Mucosa of gallbladder (tissue), 1 donor: ENCODE measurements around the gene GTF2A1. TPM values are rescaled to one million over a fixed set of nuclear protein-coding genes. Genes with fewer than 3 reads are reported as not detected.

ENCODE experiments used
- DNase-seq: peaks from one replicate; pipeline ENCODE4 v3.0.0-alpha.2; 2020; ENCODE audit warnings: low spot score
- total RNA-seq: library from RNA; stranded (reverse); gene quantifications from one replicate; pipeline ENCODE4 v1.2.1, GENCODE V29; 2021
- donor health status: DM: no; HTN: no; CAD: no.

GTF2A1 gene
- total RNA-seq, 1 donor from 2014 or later: 23.3 TPM

DNA sequence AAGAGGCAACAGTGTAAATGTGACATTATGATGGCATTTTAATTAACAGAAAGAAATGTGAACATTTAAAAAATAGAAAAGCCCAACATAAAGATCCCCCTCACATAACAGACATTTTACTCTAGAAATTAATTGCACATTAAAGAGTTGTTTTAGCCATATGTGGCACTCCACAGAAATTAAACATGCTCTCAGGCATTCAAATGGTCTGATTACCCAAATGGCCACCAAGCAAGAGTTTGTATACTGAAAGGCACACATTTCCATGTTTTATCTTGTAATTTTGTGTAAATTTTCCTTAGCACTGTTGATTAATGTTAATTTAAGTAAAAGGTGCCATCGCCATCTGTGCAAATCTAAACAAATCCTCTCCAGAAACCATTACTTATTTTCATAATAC, 43.5 kb downstream of the GTF2A1 start:
- no peak for DNase-seq

DNA sequence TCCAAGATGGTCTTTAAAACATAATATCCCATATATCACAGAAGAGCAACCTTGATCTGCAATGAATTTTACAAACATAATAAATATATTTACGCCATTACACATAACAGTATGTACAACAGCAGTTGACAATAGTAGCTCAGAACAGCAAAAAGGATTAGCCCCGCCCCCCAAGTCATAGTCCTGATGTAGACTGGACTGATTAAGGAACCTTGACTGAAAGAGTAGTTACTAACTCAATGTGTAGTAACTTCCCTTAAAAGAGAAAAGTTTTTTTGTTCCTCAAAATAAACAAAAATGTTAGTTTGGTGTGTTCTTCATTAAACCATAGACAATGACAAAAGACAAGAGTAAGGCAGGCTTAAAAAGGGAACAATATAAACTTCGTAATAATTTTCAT, 44.5 kb downstream of the GTF2A1 start:
- no peak for DNase-seq

DNA sequence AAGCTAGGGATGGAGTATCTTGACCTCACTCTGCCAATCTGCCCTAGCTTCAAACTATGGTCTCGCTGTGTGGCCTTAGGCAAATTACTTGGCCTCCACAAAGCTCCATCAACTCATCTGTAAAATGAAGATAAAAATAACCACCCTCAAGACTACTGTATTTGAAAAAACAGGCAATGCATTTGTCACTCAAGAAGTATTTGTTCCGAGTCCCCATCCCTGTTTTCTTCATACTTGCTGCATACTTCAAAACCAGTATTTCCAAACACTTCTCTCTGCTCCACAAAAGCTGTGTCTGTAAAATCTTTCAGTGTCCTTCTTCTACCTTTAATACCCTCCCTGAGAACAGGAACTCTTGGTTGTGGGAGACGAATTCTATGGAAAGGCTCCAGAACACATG, 47.9 kb downstream of the GTF2A1 start:
- DNase-seq: no peak

DNA sequence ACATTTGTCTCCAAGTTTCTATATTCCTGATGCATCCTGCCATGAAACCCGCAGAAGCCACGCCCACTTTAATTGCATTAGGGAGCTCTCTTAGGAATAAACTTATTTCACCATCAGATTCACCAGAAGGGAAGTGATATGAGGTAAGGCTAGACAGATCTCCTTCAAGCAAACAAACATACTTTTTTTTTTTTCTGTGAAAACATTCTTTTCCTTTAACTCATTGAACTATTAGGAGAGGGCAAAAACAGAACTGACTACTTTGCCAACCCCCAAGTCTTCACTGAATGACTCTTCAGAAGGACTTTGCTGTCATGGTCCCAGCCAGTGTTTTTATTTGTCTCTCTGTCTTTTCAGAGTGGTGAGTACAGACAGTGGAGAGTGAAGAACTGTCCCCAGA, 48.4 kb downstream of the GTF2A1 start:
- no peak for DNase-seq

DNA sequence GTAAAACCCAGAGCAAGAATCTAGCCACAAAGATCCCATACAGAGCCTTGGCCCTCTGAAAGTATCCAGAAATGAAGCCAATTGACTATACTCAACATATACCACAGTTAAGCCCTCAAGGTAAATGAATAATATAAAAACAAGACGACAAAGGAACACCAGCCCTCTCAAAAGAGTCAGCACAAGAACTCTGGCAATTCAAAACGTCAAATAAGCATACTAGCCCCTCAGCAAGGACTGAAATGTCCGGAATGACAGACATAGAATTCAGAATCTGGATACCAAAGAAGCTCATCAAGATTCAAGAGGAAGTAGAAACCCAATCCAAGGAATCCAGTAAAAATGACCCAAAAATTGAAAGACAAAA, 49.9 kb downstream of the GTF2A1 start:
- DNase-seq: no peak

DNA sequence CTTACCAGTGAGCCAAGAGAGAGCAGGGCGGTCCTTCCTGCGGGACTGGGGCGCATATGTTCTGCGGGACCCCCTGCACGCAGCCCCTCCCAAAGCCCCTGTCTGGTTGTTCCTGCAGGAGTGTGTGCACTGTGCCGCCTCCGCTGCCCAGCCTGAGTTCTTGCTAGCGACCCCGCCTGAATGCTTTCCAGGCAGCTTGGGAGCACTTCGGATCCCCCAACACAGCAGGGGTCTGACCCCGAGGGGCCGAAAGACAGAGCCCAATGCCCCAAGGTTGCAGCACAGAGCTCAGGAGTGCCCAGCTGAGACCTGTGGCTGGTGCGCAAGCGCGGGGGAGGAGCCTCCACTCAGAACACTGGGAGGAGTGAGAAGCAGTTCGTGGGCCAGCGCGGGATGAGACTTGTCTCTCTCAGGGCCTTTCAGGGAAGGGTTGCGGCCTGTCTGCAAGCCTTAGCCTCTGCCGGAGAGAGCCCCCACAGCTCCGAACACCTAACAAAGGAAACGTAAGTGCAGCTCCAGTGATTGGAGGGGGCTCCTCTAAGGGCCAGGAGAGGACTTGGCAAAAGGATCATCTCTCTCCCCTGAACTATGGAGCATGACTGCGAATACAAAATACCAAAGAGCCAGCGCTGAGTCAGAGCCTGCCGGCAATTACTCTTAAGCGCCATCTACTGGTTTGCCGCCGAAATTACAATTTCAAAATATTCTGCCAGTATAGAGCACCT, 50.5 kb downstream of the GTF2A1 start:
- peak; percentile 92 for DNase-seq

DNA sequence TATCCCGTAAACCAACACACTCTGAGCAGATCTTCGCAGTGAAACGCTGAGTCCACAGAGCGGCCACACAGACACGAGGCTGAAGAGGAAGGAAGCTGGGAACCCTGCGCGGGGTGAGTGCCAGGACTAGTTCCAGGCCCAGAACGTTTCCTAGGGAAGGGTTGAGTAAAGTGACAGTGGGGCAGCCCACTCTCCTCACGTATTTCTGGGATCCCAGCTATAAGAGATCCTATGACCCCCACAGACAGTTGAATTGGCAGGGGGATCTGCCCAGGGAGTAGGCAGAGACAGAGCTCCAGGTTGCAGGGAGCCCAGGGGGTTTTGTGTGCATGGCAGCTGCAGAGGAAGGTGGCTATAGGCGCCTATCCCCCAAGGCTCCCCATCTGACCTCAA, 51.1 kb downstream of the GTF2A1 start:
- DNase-seq: peak; percentile 55

DNA sequence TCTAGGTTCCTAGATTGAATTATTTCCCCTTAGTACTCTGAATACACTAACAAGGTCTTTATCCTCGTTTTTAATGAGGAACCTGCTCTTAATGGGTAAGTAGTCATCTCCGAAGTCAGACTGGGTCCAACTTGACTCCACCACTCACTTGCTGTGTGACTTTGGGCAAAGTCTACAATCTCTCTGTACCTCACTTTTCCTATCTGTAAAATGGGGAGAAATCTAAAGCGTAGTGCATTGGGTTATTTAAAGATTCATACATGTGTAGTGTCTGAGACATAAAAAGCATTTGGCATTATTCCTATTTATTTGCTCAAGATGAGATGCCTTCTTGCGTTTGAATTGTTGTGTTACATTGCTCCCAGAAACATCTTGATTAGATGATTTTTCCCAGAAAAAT, 51.5 kb downstream of the GTF2A1 start:
- DNase-seq: no peak

DNA sequence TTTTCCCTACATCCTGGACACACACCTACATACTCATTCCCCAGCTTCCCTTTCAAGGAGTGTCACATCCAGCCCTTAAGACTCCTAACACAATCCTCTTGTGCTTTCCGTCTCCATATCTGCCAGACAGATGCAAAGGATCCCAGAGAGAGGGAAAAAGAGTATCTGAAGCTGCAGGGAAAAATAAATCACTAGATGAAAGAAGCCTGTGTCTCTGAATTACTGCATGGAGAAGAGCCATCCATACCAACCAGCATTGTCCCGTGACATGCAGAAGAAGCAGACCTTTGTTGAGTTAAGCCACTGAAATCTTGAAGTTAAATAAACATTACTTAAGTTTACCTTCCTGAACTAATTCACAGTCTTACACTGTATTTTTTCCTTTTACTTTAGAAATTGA, 54.6 kb downstream of the GTF2A1 start:
- no peak for DNase-seq

DNA sequence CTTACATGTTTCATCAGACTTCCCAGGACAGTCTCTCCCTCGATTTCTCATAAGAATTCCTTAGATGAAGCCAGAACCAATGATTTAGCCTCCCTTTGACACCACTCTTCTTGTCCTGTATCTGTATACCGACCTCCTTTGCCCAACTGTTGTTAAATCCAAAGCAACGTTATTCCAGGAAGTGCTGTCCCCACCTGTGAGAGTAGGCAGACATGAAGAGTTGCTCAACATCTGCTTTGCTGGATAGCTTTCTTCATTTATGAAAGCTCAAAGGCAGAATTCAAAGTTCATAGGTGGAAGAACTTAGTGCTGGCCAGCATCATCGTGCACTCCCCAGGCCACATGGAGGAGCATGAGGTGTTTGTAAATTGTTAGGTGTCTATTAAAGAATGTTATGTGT, 55.6 kb downstream of the GTF2A1 start:
- DNase-seq: no peak

DNA sequence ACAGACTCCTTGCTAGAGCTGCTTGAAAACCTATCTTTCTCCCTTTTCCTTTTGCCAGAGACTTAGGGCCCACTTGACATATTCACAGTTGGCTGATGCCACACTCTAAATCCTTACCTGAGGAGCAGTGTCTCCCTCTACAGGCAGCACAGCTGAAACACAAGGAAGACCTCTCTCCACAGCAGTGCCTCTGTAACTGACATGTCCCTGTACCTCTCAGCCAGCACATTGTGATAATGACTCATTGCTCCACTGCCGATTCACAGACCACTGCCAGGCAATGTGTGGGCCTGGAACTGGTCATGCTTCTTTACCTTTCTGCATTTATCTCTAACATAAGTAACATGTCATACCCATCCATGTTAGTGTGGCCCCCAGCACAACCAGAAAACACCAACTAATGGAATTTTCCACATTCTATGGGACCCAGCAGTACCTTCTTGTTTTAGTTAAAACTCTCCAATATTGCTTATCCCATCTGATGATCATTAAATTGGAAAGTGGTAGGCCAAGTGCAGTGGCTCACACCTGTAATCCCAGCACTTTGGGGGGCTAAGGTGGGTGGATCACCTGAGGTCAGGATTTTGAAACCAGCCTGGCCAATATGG, 56.5 kb downstream of the GTF2A1 start:
- peak; percentile 63 for DNase-seq

DNA sequence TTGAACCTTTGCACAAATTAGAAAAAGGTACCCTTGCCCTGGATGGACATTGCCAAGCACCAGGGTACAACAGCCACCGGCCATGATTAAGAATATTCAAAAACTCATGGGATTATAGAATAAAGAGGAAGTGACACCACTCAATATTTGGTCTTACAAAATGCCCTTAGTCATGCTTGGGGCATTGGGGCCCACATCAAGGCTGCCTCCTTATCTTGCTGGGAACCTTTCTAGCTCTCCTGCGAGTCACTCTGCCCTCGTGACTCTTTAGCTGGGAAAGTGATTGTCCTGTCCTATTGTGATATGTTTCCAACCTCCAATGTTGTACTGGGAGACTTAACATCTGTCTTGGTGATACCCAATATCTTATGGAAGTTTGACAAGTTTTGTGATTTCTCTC, 57.8 kb downstream of the GTF2A1 start:
- DNase-seq: no peak

DNA sequence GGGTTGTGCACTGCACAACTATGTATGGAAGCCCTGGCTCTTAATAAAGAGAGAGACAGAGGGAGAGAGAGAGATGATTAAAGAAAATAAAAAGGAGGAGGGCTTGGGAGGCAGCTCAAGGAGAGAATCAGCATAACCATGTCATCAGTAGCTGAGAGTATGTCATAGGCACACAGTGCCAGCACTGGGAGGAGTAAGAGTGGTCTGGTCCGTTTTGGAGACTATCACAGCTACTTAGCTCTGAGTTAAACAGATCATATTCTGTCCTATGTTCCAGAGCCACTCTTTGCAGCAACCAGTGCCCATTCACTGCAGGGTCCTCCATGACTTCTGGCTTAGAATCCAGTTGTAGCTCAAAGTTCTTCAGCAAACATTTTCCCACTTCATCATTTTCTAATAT, 59.0 kb downstream of the GTF2A1 start:
- no peak for DNase-seq

DNA sequence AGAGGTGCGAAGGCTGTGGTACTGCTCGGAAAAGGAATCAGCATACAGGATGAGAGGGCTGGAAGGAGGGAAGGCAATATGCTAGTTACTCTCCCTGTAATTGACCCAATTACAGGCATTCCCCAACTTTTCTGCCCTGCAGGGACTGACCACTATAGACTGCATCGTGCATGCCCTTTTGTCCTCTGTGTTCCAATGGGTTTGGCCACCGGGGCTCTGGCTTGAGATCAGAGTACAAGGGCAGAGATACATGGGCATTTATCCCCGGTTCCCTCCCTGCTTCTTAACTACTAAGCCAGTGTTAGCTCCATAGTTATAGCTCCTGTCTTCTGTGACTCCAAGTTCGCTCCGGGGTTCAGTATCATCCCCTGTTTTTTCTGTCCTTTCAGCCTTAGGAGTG, 59.7 kb downstream of the GTF2A1 start:
- no peak for DNase-seq

DNA sequence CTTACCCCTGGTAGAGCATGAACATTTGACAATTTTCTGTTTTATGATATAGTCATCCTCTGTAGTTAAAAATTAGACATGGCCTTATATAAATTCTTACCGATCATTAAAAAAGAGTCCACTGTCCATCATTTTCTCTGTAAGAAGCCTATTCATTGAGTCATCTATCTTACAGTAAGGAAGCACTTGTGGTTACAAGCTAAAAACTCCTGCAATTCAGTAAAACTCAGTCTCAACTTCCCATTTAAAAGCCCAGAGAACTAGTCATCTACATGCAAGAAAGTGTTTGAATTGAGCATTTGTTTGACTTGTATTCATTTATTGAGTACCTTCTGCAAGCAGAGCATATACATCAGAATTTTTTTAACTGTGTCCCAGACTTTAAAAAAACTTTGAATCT, 63.3 kb downstream of the GTF2A1 start:
- DNase-seq: no peak

DNA sequence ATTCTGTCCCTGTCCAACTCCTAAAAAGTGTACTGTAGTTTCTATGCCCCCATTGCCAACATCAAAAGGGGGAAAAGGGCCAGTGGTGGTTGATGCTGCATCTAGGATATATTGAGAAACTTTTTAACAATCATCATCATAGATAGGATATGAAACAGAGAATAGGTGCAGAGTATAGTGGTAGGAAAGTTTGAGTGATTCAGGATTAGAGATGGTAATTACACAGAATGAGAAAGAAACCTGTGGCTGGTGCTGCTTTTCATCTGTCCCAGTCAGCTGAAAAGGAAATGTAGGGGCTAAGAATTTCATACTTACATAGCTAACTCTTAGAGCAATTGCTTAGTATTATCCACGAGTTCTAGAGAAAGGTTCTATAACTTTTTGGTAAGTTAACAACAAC, 67.6 kb downstream of the GTF2A1 start:
- DNase-seq: no peak

DNA sequence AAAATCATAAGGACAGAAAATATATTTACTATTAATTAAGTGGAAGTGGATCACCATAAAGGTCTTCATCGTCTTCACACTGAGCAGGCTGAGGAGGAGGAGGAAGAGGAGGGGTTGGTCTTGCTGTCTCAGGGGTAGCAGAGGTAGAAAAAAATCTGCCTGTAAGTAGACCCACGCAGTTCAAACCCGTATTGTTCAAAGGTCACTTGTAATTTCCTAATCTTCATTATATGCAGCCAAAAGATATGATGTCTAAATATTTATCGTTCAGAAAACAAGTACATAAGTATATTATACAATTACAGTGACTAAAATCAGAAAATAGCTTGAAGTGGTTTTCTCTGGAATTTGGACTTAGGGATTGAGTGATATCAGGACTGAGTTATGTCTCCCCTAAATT, 72.1 kb downstream of the GTF2A1 start:
- DNase-seq: no peak

DNA sequence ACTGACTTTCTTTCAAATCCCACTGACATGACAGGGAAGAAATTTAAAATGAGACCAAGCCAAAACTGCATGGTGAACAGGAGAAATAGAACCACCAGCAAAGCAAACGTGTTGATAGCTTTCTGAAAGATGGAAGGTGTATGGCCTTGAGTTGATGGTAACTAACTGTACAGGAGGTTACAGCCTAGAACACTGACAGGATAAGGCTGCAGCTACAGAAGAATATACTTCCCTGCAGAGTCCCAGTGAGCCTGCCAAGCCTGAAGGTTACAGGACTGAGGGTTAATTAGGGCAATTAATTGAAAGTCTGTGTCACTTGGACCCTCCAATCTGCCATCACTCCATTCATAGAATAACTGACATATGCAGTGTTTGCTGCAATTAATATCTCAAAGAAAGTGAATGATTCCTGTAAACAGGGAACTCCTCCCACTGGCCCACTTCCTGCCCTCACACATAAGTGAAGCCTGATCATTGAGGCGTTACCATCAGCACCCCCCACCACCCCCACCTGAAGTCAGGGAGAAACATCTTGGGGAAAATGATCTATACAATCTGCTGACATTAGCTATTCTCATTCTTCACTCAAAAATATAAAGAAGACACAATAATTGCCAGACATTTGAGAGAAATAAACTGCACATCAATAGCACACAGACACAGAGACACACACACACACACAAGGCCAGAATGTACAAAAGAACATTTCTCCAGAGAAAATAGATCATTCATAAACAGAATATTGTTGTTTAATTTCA, 73.4 kb downstream of the GTF2A1 start:
- DNase-seq: no peak

DNA sequence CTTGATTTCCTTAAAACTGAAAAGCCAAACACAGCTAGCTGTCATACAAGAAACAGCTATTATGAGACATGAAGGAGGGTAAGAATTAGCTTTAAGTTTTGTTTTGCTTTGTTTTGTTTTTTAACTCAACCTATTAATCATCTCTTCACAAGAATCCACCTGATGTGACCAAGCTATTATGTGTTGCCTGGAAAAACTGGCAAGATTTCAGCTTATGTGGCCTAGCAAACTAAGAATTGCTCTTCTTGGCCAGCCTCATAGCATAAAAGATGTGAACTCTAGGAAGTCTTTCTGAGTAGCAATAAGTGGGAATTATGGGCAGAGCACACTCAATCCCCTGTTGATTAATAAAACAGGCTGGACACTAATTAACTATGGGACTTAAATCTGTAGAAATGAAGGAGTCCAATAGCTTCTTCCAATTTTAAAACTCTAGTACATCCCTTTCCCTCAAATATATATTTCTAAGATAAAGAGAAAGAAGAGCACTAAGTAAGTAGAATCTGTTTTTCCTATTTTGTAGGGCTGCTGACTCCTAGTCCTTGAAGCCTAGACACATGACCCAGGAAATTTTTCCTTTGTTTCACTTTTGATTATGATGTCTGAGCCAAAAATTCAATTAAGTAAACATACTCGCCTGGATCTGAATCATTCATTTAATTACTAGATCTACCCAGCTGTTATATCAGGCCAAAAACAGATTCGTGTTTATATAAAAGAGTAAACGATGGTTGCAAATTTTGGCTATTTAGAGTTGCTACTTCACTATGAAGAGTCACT, 75.7 kb downstream of the GTF2A1 start:
- DNase-seq: no peak

DNA sequence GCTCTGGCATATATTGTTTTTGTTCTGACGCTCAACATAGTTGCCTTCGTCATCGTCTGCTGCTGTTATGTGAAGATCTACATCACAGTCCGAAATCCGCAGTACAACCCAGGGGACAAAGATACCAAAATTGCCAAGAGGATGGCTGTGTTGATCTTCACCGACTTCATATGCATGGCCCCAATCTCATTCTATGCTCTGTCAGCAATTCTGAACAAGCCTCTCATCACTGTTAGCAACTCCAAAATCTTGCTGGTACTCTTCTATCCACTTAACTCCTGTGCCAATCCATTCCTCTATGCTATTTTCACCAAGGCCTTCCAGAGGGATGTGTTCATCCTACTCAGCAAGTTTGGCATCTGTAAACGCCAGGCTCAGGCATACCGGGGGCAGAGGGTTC, 77.0 kb downstream of the GTF2A1 start:
- no peak for DNase-seq

DNA sequence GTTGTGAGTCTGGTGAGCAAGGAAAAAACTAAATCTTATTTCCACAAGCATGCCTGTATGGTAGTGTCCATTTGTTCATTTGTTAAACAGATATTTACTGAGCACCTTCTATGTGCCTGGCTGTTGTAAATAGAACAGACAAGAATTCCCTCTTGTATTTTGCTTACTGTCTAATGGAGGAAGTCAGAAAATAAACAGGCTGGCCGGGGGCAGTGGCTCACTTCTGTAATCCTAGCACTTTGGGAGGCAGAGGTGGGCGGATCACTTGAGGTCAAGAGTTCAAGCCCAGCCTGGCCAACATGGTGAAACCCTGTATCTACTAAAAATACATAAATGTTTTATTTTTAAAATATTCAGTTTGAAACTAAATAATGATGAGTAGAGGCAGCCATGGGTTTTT, 79.3 kb downstream of the GTF2A1 start:
- no peak for DNase-seq

DNA sequence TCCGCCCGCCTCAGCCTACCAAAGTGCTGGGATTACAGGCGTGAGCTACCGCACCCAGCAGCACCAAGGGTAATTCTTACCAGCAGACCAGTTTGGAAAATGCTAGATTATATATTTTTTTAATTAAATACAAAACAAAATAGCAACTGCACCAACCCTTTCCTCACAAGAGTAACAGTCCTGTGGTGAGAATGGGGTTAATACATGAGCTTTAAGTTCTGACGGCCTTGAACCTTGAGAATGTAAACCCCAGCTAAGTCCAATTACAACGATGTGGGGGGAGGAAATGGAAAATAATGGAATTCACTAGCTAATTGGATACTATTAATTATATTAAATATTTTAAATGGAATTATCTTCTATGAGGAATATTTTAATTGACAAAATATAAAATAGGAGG, 82.3 kb downstream of the GTF2A1 start:
- no peak for DNase-seq

DNA sequence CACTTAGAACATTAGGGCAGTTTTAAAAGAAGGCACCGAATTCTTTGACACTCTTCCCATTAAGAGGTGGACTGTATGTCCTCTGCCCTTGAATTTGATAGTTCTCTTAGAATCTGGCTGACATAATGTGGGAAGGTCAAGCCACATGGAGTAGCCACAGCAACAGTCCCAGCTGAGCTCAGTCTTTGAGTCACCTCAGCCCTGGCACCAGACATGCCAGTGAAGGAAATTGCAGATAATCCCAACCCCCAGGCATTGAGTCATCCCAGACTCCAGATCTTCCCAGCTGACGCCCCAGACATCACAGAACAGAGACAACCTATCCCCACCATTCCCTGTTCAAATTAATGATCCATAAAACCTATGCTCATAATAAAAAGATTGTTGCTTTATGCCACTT, 83.4 kb downstream of the GTF2A1 start:
- DNase-seq: no peak
